Stimulated activated CD4-positive, alpha-beta T cell treated with anti-CD3 and anti-CD28 coated beads, Interleukin-4, amount 100 ng/mL, for 24 hours (primary cell): Measurements from ENCODE around the gene GRIN2C.

ENCODE experiments used
- DNase-seq: peaks from one replicate; pipeline ENCODE4 v3.0.0-alpha.2; 2020

The GRIN2C gene

GRCh38 chr17:74818291-74818938 lies 41.3 kb downstream of the GRIN2C start:
- DNase-seq: no peak

GRCh38 chr17:74816905-74817620 lies 42.6 kb downstream of the GRIN2C start:
- DNase-seq: no peak

GRCh38 chr17:74815550-74816370 lies 43.9 kb downstream of the GRIN2C start:
- DNase-seq: no peak

GRCh38 chr17:74815067-74815466 lies 44.6 kb downstream of the GRIN2C start:
- no peak for DNase-seq

GRCh38 chr17:74814453-74814852 lies 45.2 kb downstream of the GRIN2C start:
- DNase-seq: no peak

- DNase-seq: no peak
These were observed 47.3 kb downstream of the GRIN2C start for GRCh38 chr17:74812109-74813009.

GRCh38 chr17:74810699-74811485 lies 48.8 kb downstream of the GRIN2C start:
- DNase-seq: no peak

GRCh38 chr17:74808714-74809430 lies 50.8 kb downstream of the GRIN2C start:
- no peak for DNase-seq

- DNase-seq: no peak
These were observed 51.8 kb downstream of the GRIN2C start for GRCh38 chr17:74807925-74808324.

- no peak for DNase-seq
These were observed 52.2 kb downstream of the GRIN2C start for GRCh38 chr17:74807441-74807840.

GRCh38 chr17:74806334-74806733 lies 53.4 kb downstream of the GRIN2C start:
- no peak for DNase-seq

GRCh38 chr17:74805591-74805991 lies 54.1 kb downstream of the GRIN2C start:
- DNase-seq: no peak

- DNase-seq: no peak
These were observed 55.0 kb downstream of the GRIN2C start for GRCh38 chr17:74804683-74805082.

- no peak for DNase-seq
These were observed 55.7 kb downstream of the GRIN2C start for GRCh38 chr17:74803971-74804370.

GRCh38 chr17:74803388-74803930 lies 56.2 kb downstream of the GRIN2C start:
- DNase-seq: no peak

- no peak for DNase-seq
These were observed 57.8 kb downstream of the GRIN2C start for GRCh38 chr17:74801896-74802295.

GRCh38 chr17:74800531-74800930 lies 59.2 kb downstream of the GRIN2C start:
- DNase-seq: no peak

GRCh38 chr17:74799097-74799496 lies 60.6 kb downstream of the GRIN2C start:
- no peak for DNase-seq

- no peak for DNase-seq
These were observed 61.4 kb downstream of the GRIN2C start for GRCh38 chr17:74798239-74798707.

GRCh38 chr17:74797824-74798223 lies 61.9 kb downstream of the GRIN2C start:
- DNase-seq: no peak

- DNase-seq: no peak
These were observed 62.8 kb downstream of the GRIN2C start for GRCh38 chr17:74796866-74797265.
